ENCODE data around the gene NKD1.

The NKD1 gene

DNA sequence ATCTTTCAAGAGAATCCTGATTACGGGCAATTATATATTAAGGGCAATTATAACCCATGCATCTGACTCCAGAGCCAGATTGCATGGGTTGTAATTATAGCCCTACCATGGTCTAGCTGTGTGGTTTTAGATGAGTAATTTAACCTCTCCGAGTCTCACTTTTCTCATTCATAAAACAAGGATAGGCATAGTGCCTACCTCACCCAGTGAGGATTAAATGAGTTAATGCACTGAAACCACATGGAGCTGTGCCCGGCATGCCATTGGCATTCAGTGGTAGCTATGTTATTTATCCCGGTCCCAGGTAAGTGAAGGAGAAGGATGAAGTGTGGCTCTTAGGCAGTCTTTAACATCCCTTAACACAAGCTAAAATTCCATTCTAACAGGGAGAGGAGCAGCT is 126.6 kb downstream of the NKD1 start:
- no peak for DNase-seq (ENCODE audit: low spot score)

DNA sequence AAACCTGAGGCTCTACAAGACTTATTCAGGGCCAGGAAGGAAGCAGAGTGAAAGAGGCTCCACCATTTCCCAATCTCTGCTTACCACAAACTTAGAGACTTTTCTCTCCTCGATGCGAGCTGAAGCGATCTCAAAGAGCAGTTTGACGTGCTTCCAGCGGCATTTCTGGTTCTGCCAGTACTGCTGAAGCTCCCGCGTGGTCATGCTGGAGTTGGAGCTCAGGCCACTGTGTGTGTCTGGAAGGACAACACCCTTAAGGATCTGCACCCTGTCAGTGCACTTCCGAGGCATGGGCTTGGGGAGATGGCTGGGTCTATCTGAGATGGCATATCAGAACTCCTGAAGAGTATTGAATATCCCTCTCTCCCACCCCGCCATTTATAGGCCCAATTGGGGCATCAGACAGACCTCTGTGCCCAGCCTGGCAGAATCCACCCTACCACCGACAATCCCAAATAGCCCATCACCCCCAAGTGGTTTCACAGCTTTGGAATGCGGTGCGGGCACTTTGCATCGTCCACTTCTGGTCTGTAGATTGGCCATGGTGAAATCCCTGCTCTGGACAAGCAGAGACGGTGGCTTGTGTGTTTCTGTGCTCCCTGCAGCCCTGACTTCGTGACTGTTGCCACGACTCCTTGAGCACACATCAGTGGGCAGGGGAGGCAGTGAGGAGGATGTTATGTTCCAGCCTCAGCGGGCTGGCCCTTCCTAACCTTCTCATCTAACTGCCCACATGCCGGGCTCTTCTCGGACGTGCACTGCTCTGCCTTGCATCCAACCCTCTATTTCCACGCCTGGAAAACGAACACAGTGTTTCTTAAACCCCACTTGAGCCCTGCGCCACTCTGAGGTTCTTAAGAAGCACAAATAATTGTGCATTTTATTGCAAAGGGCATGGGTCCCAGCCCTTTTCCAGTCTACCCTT is 127.8 kb downstream of the NKD1 start:
- DNase-seq (ENCODE audit: low spot score): no peak

DNA sequence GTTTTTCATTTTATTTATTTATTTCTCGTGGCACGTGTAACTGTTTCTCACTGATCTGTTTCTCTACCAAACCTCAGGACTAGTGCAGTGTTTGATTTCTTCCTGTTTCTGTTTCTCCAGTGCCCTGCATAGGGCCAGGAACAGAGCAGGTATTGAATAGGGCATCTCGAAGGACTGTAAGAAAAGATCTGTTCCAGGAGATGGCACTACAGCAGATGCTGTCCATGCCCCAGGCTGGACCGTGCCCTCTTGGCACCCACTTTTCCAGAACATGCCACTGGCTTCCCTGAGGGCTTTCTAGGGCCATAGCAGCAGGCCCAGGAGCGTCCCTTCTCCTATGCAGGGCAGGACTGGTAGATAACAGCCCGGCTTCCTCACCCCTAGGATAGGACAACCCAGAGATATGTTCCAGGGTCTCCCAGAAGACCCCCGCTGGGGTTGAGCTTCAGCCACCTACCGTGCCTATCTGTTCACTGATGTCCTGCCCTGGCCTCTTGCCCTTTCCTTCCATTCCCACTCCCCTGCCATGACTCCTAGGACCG is 128.6 kb downstream of the NKD1 start:
- DNase-seq (ENCODE audit: low spot score): no peak

DNA sequence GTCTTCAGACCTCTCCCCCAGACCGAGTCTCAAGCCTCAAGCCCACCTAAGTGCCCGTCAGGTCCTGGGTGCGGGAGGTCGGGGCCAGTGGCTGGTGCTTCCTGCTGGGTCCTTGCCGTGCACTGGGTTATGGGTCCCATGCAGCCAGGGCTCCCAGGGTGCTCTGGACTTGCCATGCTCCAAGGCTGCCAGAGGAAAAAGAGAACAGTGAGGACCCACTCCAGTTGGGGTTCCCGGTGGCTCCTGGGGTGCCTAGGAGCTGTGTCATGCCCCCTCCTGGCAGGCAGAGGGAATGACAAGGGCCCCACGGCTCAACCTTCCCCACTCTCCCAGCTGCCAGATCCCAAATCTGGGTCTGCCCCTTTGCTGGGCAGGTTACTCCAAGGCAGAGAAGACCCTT is 129.2 kb downstream of the NKD1 start:
- no peak for DNase-seq (ENCODE audit: low spot score)

DNA sequence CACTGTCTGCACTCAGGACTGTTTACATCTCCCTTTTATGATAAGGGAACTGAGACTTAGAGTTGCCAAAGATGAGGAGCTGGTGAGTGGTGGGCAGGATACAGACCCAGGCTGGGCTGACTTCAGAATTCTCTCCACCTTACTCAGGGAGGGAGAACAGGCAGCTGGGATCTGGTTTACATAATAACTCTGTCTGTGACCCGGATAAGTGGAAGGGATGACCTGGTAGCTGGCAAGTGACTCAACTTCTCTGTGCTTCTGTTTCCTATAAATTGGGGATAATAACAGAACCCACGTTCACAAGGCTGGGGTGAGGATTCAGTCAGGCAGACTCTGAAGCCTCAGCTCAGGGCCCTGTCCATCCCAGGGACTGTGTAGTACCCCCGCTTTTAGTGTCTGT is 130.3 kb downstream of the NKD1 start:
- no peak for DNase-seq (ENCODE audit: low spot score)

DNA sequence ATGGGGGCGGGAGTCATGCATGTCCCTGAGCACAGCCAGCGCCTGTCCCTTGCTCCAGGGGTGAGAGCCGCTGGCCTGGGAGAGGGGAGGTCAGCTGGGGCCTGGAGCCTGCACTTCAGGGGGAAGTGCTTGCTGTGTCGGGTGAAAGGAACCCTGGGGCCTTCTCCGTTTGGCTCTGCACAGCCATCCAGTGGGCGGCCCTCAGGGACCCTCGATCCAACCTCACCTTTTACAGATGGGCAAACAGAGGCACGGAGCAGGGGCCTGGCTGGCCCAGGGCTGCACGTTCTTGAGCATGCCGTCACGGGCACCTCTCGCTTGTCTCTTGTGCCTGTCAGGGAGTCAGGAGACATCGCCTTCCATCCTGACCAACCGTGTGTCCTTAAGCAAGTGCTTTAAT is 131.1 kb downstream of the NKD1 start:
- no peak for DNase-seq (ENCODE audit: low spot score)

DNA sequence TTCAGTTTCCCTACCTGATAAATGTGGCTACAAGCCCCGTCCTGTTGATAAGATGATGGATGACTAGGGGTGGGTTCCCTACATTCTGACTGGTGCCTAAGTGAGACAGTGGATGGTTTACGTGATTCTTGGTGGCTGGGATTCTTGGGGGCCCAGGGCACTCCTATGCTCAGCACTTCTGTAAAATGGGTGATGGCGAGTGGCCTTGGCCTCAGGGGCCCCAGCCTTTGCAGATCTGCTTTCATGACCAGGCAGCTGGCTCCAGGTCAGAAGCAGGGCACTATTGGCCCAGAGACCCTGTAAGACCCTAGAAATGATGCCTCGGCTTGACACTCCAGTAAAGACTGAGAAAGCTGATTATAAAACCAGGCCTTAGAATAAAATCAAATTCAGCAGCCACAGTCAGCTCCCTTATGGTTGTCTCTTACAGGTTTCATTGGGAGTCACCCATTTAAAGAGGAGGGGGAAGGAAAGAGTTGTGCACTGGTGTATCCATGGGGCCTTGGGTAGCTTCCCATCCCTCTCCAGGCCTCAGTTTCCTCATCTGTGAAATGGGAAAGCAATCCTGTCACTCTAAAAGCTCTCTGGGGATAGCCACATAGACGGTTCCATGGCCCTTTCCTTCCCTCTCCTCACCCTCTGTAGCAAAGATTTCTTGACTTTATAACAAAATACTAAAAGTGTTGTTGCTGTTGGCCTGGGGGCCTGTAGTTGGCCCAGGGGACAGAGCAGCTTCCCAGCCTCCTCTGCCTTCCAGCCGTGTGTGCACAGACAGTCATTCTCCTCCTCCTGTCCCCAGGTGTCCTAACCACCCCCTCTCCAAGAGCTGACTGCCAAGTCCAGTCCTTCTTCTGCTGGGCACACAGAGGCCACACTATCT is 131.7 kb downstream of the NKD1 start:
- DNase-seq (ENCODE audit: low spot score): no peak

DNA sequence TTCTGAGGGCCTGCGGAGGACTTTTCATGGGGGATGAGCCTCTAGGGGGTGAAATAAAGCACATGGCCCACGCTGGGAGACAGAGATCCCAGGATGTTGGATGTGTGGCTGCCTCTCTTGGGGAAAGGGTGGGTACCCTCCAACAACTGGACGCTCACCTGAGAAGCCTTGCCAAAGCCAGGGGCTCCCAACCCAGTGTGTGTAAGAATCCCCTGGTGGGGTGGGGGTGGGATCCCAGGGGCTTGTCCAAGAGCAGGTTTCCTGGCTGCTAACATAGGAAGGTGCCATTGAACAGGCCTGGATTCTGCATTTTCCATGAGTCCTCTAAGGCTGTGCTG is 132.3 kb downstream of the NKD1 start:
- no peak for DNase-seq (ENCODE audit: low spot score)

DNA sequence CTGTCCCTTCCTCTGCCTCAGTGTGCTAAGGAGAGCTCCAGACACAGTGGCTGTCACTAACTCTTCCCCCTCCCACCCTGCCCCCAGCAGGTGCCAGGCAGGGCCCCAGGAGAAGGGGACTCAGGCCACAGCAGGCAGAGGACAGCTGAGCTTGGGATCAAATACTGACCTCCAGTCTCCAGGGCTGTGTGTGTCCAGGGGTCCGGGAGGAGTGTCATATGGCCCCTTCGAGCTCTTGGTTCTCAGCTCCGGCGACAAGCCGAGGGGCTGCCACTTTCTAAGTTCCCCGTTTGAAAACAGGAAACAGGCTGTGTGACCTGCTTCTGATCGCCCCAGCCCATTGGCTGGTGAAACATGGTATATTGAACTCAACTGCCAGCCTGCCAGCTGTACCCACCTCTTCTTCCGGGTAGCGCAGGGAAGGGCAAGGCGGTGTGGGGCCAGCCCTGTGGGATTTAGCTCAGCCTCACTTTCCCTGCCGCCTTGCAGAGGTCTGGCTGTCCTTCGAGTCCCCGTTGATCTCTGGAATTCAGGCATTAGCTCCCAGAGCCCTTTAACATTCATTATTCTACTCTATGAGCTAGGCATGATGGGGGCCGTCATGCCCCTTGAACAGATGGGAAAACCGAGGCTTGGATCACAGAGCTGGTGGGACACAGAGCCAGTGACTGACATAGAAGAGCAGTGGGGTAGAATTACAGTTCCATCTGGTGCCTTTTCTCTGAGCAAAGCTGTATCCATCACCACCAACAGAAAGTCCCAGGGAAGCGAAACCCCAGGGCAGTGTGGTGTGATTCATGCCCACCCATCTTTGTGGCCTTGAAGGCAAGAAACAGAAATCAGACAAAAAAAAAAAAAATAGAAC is 133.1 kb downstream of the NKD1 start, which contains the start of gene SNX20:
Gene SNX20, minus strand, starts transcription at position 292 of the 865 bp plus-strand sequence. CDS start 3,786 bp downstream, outside the sequence.
- peak; percentile 25 for DNase-seq (ENCODE audit: low spot score)

DNA sequence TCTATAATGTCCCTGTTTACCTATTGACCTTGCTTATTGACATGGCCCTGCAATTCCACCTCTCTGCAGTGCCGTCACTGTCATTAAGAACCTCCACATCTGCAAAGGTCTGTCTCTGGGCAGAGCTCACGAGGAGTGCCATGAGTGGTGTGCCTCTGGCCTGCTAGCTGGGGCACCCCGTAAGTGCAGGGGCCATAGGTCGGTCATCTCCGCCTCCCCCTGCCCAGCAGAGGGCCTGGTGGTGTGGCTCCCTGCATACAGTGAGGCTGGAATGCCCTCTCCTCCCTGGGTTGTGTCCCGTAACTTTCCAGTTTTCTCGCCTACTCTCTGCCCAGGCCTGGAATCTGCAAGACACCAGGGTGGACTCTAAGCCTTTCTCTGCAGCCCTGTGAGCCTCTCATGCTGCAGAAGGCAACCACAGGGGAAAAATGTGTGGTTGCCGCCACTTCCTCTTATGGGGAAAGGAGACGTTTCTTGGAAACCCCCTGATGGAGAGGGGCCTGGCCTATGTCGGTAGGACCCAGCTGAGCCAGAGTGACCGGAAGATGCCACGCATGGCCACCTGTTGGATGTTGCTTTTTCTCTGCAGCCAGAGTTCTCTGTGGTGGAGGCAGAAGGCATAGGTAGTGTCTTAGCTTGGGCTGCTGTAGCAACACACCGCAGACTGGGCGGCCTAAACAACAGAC is 135.6 kb downstream of the NKD1 start:
- peak; percentile 42 for DNase-seq (ENCODE audit: low spot score)

DNA sequence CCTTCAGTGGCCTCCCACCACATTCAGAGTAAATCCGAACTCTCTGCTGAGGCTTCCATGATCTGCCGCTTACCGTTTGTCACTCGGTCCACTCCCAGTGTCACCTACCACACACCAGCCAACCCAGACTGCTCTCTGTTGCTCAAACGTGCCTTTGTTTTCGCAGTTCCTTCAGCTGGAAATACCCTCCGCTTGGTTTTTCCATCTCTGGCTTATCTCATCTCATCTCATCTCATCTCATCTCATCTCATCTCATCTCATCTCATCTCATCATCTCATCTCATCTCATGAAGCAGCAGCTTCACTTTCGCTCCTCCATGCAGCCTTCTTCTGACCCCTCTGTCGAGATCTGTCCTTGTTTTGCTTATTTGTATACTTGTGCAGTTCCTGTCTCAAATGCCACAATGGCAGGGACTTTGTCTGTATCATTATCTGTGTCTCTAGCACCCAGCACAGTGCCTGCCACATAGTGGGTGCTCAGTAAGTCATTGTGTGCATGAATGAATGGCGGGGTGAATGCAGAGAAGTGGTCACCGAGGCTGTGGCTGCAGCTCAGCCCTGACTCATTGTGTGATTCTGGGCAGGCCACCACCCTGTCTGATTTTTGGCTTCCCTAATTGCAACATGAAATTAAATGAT is 136.7 kb downstream of the NKD1 start:
- DNase-seq (ENCODE audit: low spot score): no peak

DNA sequence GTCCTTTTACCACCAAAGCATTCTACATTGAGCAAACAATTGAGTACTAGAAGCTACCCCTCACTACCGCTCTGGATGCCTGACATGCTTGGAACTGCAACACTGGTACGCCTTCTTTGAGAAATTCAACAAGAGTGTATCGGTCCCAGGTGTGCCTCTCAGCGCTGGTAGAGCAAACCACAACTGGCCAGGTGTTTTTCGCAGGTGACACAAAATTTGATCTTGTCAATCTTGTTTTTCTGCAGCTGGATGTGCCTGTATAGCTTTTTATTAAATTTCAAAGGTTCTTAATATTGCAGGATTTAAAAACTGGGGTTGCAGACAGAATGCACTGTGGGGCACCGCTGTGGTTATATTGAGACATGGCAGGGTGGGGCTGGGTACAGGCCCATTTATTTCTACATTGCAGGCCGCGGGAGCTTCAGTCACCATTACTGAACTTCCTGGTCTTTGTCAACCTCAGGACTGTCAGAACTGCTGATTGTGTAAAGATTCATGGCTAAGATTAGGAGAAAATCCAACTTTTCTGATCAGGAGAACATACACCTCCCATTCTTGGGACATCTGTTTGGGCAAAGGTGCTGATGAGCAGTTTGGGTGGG is 137.4 kb downstream of the NKD1 start:
- no peak for DNase-seq (ENCODE audit: low spot score)

DNA sequence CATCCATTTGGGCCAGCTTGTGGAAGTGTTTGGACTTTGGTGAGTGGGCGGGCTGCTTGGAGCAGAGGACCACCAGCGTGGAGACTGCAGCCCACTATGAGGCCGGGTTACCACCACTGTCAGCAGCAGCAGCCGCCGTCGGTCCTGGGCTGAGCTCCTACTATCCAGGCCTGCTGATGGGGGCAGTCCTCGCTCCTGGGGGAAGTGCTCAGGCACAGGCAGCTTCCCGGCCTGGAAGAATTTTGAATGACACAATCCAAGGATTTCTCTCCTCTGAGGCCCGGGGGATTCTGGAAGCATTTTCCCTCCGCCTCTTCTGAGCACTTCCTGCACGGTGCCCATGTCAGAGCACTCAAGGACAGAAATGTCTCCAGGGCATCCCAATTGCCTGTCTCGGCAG is 139.9 kb downstream of the NKD1 start:
- no peak for DNase-seq (ENCODE audit: low spot score)

DNA sequence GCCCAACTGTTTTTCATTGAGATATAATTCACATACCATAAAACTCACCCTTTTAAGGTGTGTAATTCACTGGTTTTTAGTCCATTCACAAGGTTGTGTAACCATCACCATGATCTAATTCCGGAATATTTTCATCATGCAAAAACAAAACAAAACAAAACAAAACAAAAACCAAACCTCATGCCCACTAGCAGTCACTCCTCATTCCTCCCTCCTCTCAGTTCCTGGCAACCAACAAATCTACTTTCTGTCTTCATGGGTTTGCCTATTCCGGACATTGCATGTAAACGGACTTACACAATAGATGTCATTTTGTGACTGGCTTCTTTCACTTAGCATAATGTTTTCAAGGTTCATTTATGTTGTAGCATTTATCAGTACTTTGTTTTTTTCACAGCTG is 140.7 kb downstream of the NKD1 start:
- DNase-seq (ENCODE audit: low spot score): no peak

DNA sequence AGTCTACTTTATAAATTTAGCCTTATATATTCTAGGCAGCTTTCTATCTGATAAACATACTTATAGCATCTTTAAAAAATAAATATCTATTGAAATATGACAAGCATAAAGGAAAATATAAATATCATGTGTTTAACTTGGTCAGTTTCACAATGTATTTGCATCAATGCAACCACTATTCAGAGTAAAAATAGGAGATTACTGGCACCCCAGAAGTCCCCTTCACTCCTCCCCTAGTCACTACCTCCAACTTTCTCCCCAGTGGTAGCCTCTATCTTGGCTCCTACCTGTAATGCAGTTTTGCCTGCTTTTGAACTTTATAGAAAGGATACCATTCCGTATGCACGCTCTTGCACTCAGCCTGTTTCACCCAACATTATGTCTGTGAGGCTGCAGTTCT is 142.0 kb downstream of the NKD1 start:
- DNase-seq (ENCODE audit: low spot score): no peak

DNA sequence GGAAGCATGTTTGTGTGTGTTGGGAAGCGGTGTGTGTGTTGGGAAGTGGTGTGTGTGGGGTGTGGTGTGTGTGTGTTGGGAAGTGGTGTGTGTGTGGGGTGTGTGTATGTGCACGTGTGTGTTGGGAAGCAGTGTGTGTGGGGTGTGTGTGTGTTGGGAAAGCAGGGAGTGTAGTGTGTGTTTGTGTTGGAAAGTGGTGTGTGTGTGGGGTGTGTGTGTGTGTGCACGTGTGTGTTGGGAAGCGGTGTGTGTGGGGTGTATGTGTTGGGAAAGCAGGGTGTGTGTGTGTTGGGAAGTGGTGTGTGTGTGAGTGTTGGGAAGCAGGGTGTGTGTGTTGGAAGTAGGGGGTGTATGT is 144.4 kb downstream of the NKD1 start:
- DNase-seq (ENCODE audit: low spot score): no peak

DNA sequence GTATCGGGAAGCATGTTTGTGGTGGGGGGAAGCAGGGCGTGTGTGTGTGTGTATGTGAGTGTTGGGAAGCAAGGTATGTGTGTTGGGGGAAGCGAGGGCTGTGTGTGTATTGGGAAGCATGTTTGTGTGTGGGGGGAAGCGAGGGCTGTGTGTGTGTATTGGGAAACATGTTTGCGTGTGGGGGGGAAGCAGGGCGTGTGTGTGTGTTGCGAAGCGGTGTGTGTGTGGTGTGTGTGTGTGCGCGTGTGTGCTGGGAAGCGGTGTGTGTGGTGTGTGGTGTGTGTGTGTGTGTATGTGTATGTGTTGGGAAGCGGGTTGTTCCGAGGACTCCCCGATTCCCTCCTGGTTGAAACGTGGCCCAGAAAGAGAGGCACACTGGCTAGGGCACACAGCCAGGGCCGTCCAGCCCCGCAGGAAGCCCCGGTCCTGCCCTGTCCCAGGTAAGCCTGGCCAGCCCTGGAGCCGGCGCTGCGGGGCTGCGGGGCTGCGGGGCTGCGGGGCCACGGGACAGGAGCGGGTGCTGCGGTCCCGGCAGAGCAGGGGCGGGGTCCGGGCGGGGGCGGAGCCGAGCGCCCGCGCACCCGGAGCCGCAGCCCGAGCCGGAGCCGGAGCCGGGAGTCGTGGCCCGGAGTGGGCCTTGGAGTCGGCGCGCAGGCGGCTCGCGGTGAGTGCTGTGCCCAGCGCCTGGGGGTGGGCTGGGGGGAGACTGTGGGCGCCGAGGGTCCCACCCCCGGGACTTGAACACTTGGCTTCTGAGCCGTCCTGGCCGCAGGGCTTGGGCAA is 145.0 kb downstream of the NKD1 start, which contains the start of gene NOD2:
Gene NOD2, plus strand, starts transcription at position 608 of the 783 bp plus-strand sequence. CDS start 5,890 bp downstream, outside the sequence.
- no peak for DNase-seq (ENCODE audit: low spot score)

DNA sequence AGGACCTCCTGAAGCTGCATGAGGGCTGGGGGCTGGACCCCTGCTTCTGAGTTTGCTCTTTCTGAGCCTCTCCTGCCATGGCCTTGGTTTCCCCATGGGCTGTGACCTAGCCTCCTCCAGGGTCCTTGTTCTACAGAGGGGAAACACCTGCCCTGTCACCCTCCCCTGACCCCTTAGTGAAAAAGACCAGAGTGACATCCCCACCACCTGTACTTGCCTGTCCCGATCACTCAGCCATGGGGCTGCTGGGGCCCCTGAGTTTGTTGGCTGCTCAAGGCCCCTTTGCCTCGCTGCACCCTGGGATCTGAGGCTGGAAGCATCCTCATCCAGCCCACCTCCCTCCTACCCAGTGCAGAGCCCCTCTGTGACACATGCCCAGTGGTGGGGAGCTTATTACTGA is 146.0 kb downstream of the NKD1 start:
- DNase-seq (ENCODE audit: low spot score): no peak
